Sciatic nerve (tissue), 2 donors: Measurements from ENCODE around the gene QRICH2. TPM values are rescaled to one million over a fixed set of nuclear protein-coding genes. Genes with fewer than 3 reads are reported as not detected.
"Not testable (repeated sequence)": the region's sequence is repeated elsewhere in the genome, so short reads cannot be mapped to it uniquely, and the experiment has no call there.

Experiments used
- ATAC-seq: fragments of 200-7000 bp; cut with Tn5 transposase; one replicate; pipeline ENCODE4 v1.9.1; 2020; ENCODE audit warnings: mild to moderate bottlenecking, moderate library complexity
- DNase-seq: peaks from one replicate; pipeline ENCODE4 v3.0.0-alpha.2; 2020; ENCODE audit warnings: low spot score
- intact Hi-C: fragments of 100-400 bp; cut with DNase I; formaldehyde crosslinking; loops from one replicate; pipeline ENCODE4 v1.14.2; 2022
- total RNA-seq: library from RNA; stranded (reverse); fragmentation: NEBNext Ultra II Directional; extraction: Animal tissue kit (Norgen Biotek cat#: 25700); gene quantifications from one replicate; pipeline ENCODE4 v1.2.1, GENCODE V29; 2021
- donor health status: DM: no; HTN: no; CAD: no.
- donor health status: DM: no; HTN: no; CAD: no.

Gene QRICH2
- total RNA-seq, 1 donor from 2014 or later = 4.1 TPM

DNA sequence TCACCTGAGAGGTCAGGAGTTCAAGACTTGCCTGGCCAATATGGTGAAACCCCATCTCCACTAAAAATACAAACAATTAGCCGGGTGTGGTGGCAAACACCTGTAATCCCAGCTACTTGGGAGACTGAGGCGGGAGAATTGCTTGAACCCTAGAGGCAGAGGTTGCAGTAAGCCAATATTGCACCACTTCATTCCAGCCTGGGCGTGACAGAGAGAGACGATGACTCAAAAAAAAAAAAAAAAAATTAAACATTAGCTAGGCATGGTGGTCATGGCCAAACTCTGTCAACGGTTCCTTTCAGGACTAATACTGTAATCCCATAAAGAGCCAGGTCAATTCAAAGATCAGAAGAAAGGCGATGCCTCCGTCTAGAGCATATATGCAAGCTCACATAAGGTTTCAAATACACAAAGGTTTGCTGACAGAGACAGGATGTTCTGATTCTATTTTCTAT is 70.2 kb downstream of the QRICH2 start:
- ATAC-seq (no peak), DNase-seq (no peak)
- intact Hi-C loops = no loop called here

DNA sequence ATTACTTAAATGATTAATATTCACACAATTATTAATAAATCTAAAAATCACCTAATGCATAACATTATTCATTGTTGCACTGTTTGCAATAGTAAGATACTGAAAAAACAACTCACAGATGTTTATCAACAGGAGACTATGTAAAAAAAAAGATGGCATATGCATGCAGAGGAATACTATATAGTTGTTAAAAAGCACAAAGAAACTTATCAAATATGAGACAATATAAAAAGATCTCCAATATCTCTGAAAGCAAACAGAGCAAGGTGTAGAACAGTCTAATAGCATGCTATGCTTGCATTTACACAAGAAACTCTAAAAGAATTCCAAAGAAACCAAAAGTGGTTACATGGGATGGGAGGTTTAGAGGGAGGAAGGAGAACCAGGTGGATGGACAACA is 71.5 kb downstream of the QRICH2 start:
- ATAC-seq (no peak), DNase-seq (no peak)
- intact Hi-C loops = no loop called here

DNA sequence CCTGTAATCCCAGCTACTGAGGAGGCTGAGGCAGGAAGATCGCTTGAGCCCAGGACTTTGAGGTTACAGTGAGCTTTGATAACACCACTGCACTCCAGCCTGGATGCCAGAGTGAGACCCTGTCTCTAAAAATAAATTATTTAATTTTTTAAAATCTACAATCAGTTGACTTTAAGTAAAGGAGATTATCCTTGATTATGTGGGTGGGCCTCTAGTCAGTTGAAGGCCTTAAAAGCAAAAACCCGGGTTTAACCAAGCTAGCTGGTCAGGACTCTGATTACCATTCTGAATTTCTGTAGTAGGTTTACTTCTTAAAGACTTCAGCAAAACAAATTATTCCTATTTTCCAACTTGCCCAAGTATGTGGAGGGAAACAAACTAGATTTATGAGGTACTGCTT is 72.2 kb downstream of the QRICH2 start:
- DNase-seq (no peak), ATAC-seq (no peak)
- intact Hi-C loops = no loop called here

DNA sequence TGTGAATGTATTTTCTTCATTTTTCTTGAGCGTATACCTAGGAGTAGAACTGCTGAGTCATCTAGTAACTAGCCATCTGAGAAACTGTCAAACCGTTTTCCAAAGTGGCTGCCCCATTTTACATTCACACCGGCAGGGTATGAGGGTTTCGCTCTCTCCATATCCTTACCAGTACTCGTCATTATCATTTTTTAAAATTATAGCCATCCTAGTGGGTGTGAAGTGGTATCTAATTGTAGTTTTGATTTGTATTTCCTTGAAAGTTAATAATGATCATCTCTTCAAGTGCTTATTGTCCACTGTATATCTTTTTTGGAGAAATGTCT is 73.8 kb downstream of the QRICH2 start:
- ATAC-seq (no peak), DNase-seq (no peak)
- intact Hi-C loops = no loop called here

DNA sequence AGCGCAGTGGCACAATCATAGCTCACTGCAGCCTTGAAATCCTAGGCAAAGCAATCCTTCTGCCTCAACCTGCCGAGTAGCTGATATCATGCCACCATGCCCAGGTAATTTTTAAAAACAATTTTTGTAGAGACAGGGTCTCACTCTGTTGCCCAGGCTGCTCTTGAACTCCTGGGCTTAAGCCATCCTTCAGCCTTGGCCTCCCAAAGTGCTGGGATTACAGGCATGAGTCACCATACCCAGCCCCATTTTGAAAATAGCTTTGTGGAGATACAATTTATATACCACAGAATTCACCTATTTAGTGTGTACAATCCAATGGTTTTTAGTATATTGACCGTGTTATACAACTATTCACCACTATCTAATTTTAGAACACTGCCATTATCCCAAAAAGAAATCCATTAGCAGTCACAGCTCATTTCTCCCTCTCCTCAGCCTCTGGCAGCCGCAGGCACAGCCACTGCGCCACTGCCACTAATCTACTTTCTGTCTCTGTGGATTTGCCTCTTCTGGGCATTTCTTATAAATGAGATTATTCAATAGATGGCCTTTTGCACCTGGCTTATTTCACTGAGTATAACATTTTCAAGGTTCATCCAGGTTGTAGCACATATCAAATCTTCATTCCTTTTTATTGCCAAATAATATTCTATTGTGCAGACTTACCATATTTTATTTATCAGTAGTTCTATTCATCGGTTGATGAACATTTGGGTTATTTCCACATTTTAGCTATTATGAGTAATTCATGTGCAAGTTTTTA is 74.3 kb downstream of the QRICH2 start:
- no peak for ATAC-seq
- intact Hi-C loops = no loop called here
- no peak for DNase-seq

GRCh38 chr17:76232342-76232741 is 75.7 kb downstream of the QRICH2 start:
- ATAC-seq (no peak), DNase-seq (no peak)
- intact Hi-C loops = no loop called here

GRCh38 chr17:76226749-76227148 is 81.3 kb downstream of the QRICH2 start:
- intact Hi-C loops, DNase-seq: not testable (repeated sequence)

GRCh38 chr17:76225373-76226086 is 82.5 kb downstream of the QRICH2 start:
- ATAC-seq, intact Hi-C loops, DNase-seq: not testable (repeated sequence)

More at GRCh38 chr17:76226749-76227148, 81.3 kb downstream of the QRICH2 start:
- not testable (repeated sequence) for ATAC-seq

Other genes with a start within 250 kb of the QRICH2 start
- 65.1 TPM for gene SRP68, start 235.8 kb downstream of the QRICH2 start, total RNA-seq
- not detected for gene GALR2, start 233.5 kb downstream of the QRICH2 start, total RNA-seq
- not detected for gene ZACN, start 229.1 kb downstream of the QRICH2 start, total RNA-seq
- 125 TPM for gene EXOC7, start 204.5 kb downstream of the QRICH2 start, total RNA-seq
- gene FOXJ1, start 167.0 kb downstream of the QRICH2 start, total RNA-seq = 0.40 TPM
- 15.8 TPM for gene RNF157, start 67.8 kb downstream of the QRICH2 start, total RNA-seq
- 38.4 TPM for gene UBALD2, start 42.9 kb downstream of the QRICH2 start, total RNA-seq
- 74.3 TPM for gene PRPSAP1, start 45.6 kb upstream of the QRICH2 start, total RNA-seq
- 19.4 TPM for gene SPHK1, start 76.3 kb upstream of the QRICH2 start, total RNA-seq
- gene UBE2O, start 144.9 kb upstream of the QRICH2 start, total RNA-seq = 27.1 TPM
- gene AANAT, start 159.3 kb upstream of the QRICH2 start, total RNA-seq = not detected
- 37.9 TPM for gene RHBDF2, start 193.1 kb upstream of the QRICH2 start, total RNA-seq
- gene CYGB, start 229.4 kb upstream of the QRICH2 start, total RNA-seq = 57.7 TPM
- gene PRCD, start 231.8 kb upstream of the QRICH2 start, total RNA-seq = 9.8 TPM